ENCODE data around the gene JAZF1.

The JAZF1 gene

GRCh38 chr7:28191184-28191583 lies 10.6 kb upstream of the JAZF1 start:
- DNase-seq = no peak

DNA sequence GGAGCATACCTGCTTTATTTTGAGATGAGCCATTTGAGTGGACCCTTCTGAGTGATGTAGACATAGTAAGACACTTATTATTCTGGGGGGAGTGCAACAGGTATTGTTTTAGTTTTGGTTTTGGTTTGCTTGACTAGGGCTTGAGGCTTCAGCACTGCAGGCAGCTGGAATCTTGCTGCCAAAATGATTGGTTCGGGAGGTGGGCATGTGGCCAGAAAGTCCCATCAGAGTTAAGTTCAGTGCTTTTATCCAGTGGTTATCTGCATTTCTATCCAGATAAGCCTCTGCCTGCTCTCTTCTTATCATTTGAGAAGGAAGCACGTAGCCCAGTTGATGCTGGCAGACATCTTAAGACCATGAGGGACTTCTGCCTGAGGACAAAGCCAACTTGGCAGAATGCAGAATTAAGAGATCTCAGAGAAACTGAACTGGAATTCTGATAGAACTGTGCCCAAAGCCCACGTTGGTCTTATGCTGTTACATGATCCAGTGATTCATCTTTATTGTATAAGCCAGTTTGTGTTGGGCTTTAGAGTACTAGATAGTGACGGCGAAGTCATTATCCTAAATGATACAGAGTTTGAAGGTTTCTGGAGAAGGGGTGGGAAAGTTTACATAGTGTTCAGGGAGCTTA lies 9.6 kb upstream of the JAZF1 start:
- no peak for DNase-seq

DNA sequence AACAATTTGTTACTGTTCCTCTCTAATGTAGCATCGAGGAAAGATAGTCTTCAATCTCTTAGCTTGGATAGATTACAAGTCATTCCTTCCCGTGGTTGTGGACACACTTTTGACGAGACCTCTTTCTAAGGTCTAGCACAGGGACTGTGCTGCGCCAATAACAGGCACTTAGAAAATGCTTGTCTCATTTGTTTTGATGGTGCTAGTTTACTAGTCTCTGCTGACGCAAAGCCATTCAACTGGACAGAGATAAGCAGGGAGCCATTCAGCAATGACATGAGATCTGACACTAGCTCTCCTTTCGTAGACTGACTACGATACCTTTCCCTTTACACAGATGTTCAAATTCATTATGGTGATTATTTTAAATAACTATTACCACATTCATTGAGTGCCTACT lies 6.4 kb upstream of the JAZF1 start:
- DNase-seq = no peak

DNA sequence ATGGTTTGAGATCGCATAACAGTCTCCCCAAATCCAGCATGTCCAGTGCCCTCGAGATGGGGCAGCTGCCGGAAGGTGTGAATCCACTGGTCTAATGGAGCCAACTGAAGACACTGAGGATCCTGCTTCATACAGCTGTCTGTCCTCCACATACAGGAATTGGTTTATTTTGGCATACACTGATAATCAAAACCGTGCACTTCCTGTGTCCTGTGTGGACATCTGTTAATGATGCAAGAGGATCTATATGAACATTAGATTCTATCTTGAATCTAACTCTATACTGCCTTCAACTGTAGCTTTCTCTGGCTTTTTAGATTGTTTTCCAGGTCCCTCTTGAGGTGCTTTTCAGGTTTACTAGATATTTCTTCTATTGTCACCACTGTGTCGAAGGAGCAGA lies 3.0 kb upstream of the JAZF1 start:
- DNase-seq = no peak

DNA sequence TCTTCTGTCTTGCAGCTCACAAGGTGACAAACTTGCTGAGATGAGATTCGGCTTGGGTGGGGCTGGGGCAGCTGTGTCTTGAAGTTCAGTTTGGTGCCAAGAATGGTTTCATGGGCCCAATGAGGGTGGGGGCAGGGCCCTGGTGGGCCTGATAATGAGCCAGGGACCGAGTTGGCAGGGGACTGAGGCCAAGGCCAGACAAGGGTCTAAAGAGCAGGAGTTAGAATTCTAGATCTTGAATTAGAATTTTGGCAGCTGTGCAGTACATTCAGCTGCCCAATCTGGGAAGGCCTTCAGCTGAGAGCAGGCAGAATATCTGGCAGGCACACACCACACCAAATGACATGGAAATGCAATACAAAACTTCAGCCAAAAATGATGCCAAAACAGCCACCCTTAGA lies 1.5 kb upstream of the JAZF1 start:
- no peak for DNase-seq

- DNase-seq = no peak
Measured at GRCh38 chr7:28181416-28181815, 821 bp upstream of the JAZF1 start.

GRCh38 chr7:28180031-28180363 lies 598 bp downstream of the JAZF1 start:
- no peak for DNase-seq

DNA sequence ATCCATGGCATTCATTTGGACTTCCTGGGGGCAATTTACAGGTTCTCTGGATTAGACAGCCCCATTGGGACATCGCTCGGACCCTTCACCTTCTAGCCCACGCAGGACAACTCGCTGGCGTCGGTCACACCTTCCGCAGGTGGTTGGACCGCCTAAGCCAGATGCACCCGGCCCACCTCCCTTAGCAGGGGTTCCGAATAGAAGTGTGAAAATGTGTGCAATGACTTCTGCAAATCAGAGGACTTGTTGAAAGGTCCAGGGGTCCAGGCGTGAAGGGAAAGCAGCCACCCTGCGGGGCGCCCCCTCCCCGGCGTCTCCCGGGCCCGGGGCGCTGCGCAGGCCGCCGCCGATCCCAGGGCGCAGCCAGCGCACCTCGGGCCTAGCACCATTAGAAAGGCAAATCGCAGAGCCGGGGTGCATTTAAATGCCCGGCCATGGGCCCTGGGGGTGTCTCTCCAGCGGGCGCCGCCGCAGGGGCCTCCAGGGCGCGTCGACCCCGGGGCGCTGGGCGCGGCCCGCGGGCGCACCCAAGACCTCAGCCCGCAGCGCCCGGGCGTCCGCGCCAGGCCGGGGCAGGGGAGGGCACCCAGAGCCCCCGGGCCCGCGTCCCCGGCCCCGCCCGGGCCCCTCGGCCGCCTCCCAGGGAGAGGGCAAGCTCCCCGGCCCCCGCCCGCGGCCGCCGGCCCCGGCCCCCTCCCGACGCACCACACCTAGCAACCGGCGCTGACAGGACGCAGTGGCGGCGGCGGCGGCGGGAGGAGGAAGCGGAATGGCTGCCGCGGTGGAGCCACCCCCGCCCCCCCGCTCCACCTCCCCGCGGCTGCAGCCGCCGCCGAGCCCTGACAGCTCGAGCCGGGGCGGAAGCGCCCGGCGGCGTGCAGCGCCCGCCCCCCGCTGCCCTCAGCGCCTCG lies 1.2 kb downstream of the JAZF1 start:
- DNase-seq = peak; percentile 77

GRCh38 chr7:28178599-28178998 lies 2.0 kb downstream of the JAZF1 start:
- DNase-seq = no peak

DNA sequence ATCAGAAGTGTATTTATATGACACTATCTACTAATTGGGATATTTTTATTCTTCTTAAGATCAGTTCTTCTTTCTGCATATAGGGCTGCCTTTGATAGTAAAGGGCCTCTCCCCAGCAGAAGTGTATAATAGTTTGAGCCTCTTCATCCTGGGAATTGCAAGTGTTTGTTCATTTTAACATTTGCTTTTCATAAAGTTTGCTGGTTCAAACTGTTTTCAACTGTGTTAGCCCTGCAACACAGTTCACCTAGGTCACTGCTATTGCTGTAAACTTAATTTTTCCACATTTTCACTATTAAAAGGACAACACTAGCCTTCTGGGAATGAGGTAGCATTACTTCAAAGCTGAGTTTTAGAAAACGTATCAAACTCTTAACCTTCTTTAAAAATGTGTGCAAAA lies 2.8 kb downstream of the JAZF1 start:
- no peak for DNase-seq

DNA sequence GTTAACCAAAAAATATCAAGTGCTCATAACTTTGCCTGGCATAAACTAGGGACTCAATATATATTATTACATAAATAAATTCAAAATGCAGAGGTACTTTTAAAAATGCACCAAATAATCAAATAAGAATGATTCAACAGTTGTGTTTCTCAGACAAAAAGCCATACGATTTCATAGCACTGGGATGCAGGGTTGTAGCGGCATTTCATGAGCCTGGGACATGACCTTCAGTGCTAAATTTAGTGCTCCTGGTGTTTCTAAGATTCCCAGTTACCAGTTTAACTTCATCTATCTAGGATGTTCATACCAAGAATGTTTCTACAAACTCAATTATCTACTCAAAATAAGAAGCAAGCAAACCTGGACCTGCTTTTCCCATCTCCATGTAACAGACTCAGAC lies 4.0 kb downstream of the JAZF1 start:
- DNase-seq = no peak

GRCh38 chr7:28176174-28176573 lies 4.4 kb downstream of the JAZF1 start:
- DNase-seq = no peak

DNA sequence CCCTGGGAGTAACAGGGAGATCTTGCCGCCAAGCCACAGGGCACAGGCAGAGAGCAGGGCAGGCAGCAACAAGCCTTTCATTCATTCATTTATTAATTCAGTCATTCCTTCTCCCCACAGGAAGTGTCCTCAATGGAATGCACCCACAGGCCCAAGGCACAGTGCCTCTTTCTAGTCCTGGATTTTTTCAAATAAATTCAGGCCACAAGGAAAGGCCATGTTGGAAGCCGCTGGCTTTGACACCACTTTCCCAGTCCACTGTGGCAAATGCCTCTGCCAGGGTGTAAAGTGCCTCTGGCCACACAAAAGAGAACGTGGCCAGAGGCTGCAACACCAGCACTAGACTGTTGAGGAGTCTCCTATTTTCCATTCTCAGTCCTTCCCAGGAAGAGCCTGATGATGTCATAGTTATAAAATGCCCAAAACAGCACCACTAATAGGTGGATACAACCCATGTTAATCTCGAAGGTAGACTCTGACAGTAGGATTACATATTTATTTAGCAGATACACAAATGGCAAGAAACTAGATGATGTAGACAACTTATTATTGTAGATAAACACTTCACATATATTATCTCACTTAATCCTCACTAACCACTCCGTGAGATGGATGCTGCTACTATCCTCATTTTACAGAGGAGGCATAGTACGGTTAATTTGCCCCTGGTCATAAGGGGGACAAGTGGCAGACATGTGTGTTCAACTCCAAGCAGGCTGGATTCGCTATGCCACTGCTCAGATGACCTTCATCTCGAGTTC lies 5.5 kb downstream of the JAZF1 start:
- DNase-seq = no peak

- no peak for DNase-seq
Measured at GRCh38 chr7:28174442-28174841, 6.2 kb downstream of the JAZF1 start.

DNA sequence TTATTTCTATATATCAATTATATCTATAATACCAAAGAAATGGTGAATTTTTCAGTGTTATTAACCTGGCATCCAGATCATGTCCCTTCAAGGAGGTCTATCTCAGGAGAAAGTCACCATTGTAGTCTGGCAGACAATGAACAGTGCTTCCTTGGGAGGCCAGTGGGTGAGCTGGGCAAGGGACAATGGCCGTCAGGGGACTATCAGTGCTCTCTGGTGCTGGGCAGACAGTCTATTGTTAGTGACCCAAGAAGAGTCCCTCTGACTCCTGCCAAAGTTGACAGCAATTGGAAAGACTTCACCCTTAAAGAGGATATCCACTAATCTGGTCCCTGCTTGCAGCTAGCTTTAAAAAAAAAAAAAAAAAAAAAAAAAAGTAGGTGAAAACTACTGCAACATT lies 7.1 kb downstream of the JAZF1 start:
- no peak for DNase-seq

DNA sequence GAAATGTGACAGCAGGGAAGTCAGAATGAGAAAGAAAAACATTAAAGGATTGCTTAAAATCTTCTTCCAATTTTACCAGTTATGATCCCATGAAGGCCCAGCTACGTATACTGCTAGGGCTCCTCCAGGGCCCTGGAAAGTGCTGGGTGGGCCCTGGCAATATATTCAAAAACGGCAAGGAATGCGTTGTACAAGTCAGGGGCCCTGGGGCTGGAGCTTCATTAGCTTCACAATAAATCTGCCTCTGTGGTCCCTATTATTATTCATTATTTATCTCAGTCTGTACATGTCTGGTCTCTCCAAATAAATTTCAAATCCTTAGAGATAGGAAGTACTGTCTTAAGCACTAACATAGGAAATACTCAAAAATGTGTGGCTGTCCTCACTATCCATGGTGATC lies 7.6 kb downstream of the JAZF1 start:
- no peak for DNase-seq

DNA sequence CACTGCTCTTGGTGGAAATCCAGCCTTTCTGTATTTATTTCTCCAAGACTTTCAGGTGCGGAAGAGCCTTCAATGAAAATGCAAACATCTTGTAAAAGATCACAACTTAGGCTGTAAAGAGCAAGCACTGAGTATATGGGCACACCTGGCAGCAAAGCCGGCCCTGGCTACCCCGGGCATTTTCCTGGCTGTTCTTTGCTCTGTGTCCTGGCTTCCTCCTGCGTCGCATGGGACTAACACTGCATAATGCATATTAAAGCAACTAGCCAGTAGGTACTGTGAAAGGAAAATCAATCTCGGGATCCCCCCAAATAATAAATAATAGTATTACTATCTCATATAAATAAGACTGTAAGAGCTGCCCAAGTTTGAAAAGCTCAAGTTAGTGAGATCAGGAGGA lies 9.9 kb downstream of the JAZF1 start:
- DNase-seq = no peak

- DNase-seq = no peak
Measured at GRCh38 chr7:28169230-28169629, 11.4 kb downstream of the JAZF1 start.

- DNase-seq = no peak
Measured at GRCh38 chr7:28168393-28169158, 12.0 kb downstream of the JAZF1 start.

GRCh38 chr7:28166982-28167715 lies 13.4 kb downstream of the JAZF1 start:
- no peak for DNase-seq

GRCh38 chr7:28165961-28166955 lies 14.3 kb downstream of the JAZF1 start:
- DNase-seq = no peak
